Stimulated activated CD4-positive, alpha-beta T cell treated with anti-CD3 and anti-CD28 coated beads, Interleukin-15, amount 100 ng/mL, for 24 hours (primary cell): ENCODE measurements around the gene LIMS2.
A peak's percentile ranks its signal among the peaks of the same experiment; 100 is the strongest.

ENCODE experiments used
- DNase-seq: peaks from one replicate; pipeline ENCODE4 v3.0.0-alpha.2; 2020

LIMS2 gene

GRCh38 chr2:127644066-127645025 is 31.0 kb downstream of the LIMS2 start:
- DNase-seq, result no peak

GRCh38 chr2:127643439-127644065 is 31.8 kb downstream of the LIMS2 start:
- DNase-seq, result no peak

GRCh38 chr2:127642706-127643438 is 32.5 kb downstream of the LIMS2 start:
- DNase-seq, result no peak

- DNase-seq, result peak; percentile 49
These were observed 33.4 kb downstream of the LIMS2 start for GRCh38 chr2:127641846-127642507.

- peak; percentile 31 for DNase-seq
These were observed 34.2 kb downstream of the LIMS2 start for GRCh38 chr2:127641133-127641532.

GRCh38 chr2:127640082-127641072 is 35.0 kb downstream of the LIMS2 start:
- peak; percentile 53 for DNase-seq

GRCh38 chr2:127639111-127639474 is 36.2 kb downstream of the LIMS2 start:
- DNase-seq, result no peak

- no peak for DNase-seq
These were observed 36.8 kb downstream of the LIMS2 start for GRCh38 chr2:127638361-127639110.

- no peak for DNase-seq
These were observed 37.5 kb downstream of the LIMS2 start for GRCh38 chr2:127637725-127638252.

- DNase-seq, result no peak
These were observed 38.1 kb downstream of the LIMS2 start for GRCh38 chr2:127637236-127637630.

- no peak for DNase-seq
These were observed 38.8 kb downstream of the LIMS2 start for GRCh38 chr2:127636248-127637235.

- DNase-seq, result no peak
These were observed 39.7 kb downstream of the LIMS2 start for GRCh38 chr2:127635380-127636237.

GRCh38 chr2:127634626-127635379 is 40.5 kb downstream of the LIMS2 start:
- DNase-seq, result no peak

- no peak for DNase-seq
These were observed 41.2 kb downstream of the LIMS2 start for GRCh38 chr2:127634066-127634617.

- no peak for DNase-seq
These were observed 41.7 kb downstream of the LIMS2 start for GRCh38 chr2:127633556-127634065.

GRCh38 chr2:127632592-127633489 is 42.5 kb downstream of the LIMS2 start:
- DNase-seq, result no peak
